ENCODE data around the gene CHD6.

Gene CHD6

GRCh38 chr20:41513829-41514228, 104.3 kb downstream of the CHD6 start:
- H3K27ac Mint-ChIP-seq: no peak overlapping the region
- no peak for TF ChIP-seq CTCF (IDR thresholded peaks at IDR 0.05; ENCODE audit: unreplicated experiment in 3 of 3)
- H3K27me3 Mint-ChIP-seq (ENCODE audit: low read depth): no peaks in the 10 kb centered on the region
- H3K4me3 Mint-ChIP-seq: no peak overlapping the region
- H3K36me3 Mint-ChIP-seq (ENCODE audit: low read depth): peaks cover 67% of the 10 kb centered on the region
- H3K9me3 Mint-ChIP-seq: no peaks in the 10 kb centered on the region
- H3K4me1 Mint-ChIP-seq: peaks cover 17% of the 10 kb centered on the region

DNA sequence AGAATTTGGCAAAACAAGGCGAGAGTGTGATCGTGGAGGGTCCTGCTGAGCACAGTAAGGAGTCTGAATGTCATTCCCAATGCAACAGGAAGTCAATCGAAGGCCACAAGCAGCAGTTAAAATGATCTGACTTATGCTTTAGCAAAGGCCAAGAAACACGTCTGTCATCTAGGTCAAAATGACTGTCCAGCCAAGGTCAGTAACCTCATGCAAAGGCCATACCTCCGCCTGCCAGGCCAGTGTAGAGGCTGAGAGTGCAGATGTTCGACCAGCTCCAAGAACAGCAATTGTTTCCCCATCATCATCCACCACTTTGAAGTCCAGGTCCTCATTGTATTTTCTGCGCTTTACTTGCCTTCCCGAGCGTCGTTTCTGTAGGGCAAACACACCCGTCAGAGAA, 105.6 kb downstream of the CHD6 start:
- no peaks in the 10 kb centered on the region for H3K27me3 Mint-ChIP-seq (ENCODE audit: low read depth)
- H3K9me3 Mint-ChIP-seq: no peaks in the 10 kb centered on the region
- peak overlapping the region in 1 of 3 experiments; percentile 31 for H3K27ac Mint-ChIP-seq
- H3K36me3 Mint-ChIP-seq (ENCODE audit: low read depth): peaks cover 70% of the 10 kb centered on the region
- H3K4me1 Mint-ChIP-seq: peaks cover 27% of the 10 kb centered on the region
- no peak overlapping the region for H3K4me3 Mint-ChIP-seq
- TF ChIP-seq CTCF (IDR thresholded peaks at IDR 0.05; ENCODE audit: unreplicated experiment in 3 of 3): no peak

- Mint-ChIP-seq H3K4me3 (no peak overlapping the region), H3K27me3 (ENCODE audit: low read depth) (no peaks in the 10 kb centered on the region), H3K36me3 (ENCODE audit: low read depth) (peaks cover 71% of the 10 kb centered on the region), H3K4me1 (peaks cover 27% of the 10 kb centered on the region), H3K27ac (peak overlapping the region; percentile 62 to 89 (median 81)), H3K9me3 (peaks cover 5% of the 10 kb centered on the region)
- no peak for TF ChIP-seq CTCF (IDR thresholded peaks at IDR 0.05; ENCODE audit: unreplicated experiment in 3 of 3)
These were observed 107.2 kb downstream of the CHD6 start for GRCh38 chr20:41510847-41511450.

DNA sequence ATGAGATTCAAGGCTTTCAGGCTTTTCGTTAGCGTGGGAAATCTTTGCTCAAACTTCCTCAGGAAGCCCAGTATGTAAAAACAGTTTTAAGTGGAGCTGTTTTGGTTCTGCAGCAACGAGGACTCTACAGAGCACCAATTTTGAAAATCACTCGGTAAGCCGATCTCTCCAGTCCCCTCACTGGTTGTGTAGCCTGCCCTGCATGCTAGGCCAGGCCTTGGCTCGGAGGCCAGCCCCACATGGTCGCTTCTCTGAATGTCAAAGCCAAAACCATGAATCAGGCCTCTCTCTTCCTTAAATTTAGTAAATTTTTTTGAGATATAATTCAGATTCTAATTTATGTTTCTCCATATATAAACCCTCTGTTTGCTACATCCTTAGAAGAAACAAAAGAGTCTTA, 108.0 kb downstream of the CHD6 start:
- peaks cover 9% of the 10 kb centered on the region for H3K9me3 Mint-ChIP-seq
- H3K27ac Mint-ChIP-seq: peak overlapping the region; percentile 26 to 83 (median 62)
- H3K27me3 Mint-ChIP-seq (ENCODE audit: low read depth): no peaks in the 10 kb centered on the region
- no peak for TF ChIP-seq CTCF (IDR thresholded peaks at IDR 0.05; ENCODE audit: unreplicated experiment in 3 of 3)
- H3K4me3 Mint-ChIP-seq: no peak overlapping the region
- peaks cover 72% of the 10 kb centered on the region for H3K36me3 Mint-ChIP-seq (ENCODE audit: low read depth)
- H3K4me1 Mint-ChIP-seq: peaks cover 27% of the 10 kb centered on the region

GRCh38 chr20:41509316-41510200, 108.6 kb downstream of the CHD6 start:
- Mint-ChIP-seq H3K9me3 (peaks cover 9% of the 10 kb centered on the region), H3K36me3 (ENCODE audit: low read depth) (peaks cover 72% of the 10 kb centered on the region), H3K4me1 (peaks cover 27% of the 10 kb centered on the region), H3K27me3 (ENCODE audit: low read depth) (no peaks in the 10 kb centered on the region), H3K27ac (peak overlapping the region; percentile 62 to 83 (median 74)), H3K4me3 (no peak overlapping the region)
- no peak for TF ChIP-seq CTCF (IDR thresholded peaks at IDR 0.05; ENCODE audit: unreplicated experiment in 3 of 3)

Data from nephron (organoid).